Right lobe of liver (tissue), 4 donors: Measurements from ENCODE around the gene BANP.

Experiments
- POLR2A ChIP-seq: fragments of 450-650 bp; IDR thresholded peaks from one replicate; pipeline ENCODE4 v1.6.1; 2017; ENCODE audit warnings: antibody characterized with exemption, mild to moderate bottlenecking
- TF ChIP-seq, protein P1 (sequence below), 4 donors: fragments of 200-600 bp in 3 of 4; fragments of 450-650 bp in 1 of 4; IDR thresholded peaks; one replicate each; pipeline versions ENCODE4 v1.5.1 to v1.8.0; 2016 to 2022; ENCODE audit warnings: antibody characterized with exemption in 4 of 4, mild to moderate bottlenecking in 2 of 4
- donor health status: DM: no; HTN: no; CAD: no.
- donor health status: DM: no; HTN: no; CAD: no.
- donor health status: DM: no; HTN: yes; CAD: no.

DNA sequence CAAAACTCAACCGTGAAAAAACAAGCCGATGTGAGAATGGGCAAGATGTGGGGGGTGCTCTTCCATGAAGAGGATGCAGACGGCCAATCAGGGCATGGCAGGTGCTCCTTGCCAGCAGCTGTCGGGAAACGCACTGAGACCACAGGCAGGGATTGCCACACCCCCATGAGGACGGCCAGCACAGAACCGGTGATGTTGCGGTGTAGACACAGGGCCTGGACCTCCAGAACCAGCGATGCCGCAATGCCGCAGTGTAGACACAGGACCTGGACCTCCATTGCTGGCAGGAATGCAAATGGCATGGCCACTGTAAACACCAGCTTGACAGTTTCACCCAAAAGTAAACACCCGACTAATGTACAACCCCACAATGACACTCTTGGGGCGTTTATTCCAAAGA, 164.9 kb downstream of the BANP start:
- TF ChIP-seq, protein P1, sequence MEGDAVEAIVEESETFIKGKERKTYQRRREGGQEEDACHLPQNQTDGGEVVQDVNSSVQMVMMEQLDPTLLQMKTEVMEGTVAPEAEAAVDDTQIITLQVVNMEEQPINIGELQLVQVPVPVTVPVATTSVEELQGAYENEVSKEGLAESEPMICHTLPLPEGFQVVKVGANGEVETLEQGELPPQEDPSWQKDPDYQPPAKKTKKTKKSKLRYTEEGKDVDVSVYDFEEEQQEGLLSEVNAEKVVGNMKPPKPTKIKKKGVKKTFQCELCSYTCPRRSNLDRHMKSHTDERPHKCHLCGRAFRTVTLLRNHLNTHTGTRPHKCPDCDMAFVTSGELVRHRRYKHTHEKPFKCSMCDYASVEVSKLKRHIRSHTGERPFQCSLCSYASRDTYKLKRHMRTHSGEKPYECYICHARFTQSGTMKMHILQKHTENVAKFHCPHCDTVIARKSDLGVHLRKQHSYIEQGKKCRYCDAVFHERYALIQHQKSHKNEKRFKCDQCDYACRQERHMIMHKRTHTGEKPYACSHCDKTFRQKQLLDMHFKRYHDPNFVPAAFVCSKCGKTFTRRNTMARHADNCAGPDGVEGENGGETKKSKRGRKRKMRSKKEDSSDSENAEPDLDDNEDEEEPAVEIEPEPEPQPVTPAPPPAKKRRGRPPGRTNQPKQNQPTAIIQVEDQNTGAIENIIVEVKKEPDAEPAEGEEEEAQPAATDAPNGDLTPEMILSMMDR (IDR thresholded peaks at IDR 0.05): no peak
- TF ChIP-seq POLR2A: no peak
